Suppressor macrophage treated with lipopolysaccharide for 1 hour (primary cell): ENCODE data around the gene WBP2NL.
"Not testable (repeated sequence)": the region's sequence is repeated elsewhere in the genome, so short reads cannot be mapped to it uniquely, and the experiment has no call there.

ENCODE experiments used
- DNase-seq, 3 donors: peaks; one replicate each; pipeline ENCODE4 v3.0.0-alpha.2; 2020 to 2022

The WBP2NL gene

DNA sequence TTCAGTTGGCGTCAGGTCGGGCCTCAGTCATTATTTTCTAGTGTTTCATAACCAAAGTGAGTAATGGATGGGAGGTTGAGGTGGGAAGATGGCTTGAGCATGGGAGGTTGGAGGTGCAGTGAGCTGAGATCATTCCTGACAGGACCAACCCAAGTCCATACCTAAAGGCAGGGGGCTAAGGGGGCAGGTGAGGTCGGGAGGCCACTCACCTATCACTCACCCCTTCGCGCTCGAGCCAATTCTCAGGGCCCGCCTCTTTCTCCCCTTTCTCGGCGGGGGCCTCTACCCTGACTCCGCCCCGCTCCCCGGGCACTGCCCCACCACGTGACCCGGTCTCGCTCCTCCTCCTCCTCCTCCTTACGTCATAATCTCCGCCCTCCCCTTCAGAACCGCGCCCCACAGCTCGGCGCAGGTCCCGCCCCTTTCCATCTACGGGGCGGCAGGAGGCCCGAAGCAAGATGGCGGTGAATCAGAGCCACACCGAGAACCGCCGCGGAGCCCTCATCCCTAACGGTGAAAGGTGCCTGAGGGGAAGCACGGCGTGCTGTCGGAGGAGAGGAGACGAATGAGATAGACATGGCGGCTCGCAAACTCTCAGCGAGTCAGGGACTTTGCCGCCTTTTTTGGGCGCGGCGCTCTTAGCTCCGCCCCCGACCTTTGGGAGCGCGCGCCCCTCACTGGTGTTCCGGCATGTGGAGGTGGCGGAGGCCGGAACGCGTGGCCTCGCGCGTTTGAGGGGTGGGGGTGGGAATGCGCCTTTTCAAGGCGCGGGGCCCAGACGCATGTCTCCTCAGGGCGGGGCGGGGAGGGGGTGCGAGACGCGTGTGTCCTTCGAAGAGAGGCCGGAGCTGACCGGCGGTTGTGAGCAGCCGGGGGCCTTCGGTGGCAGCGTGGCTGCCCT is at the start of gene WBP2NL:
Gene WBP2NL, plus strand, starts transcription at position 428 of the 901 bp plus-strand sequence. Its CDS starts 31 bp downstream, at position 459.
- DNase-seq: peak; percentile 90 to 97 (median 93)

DNA sequence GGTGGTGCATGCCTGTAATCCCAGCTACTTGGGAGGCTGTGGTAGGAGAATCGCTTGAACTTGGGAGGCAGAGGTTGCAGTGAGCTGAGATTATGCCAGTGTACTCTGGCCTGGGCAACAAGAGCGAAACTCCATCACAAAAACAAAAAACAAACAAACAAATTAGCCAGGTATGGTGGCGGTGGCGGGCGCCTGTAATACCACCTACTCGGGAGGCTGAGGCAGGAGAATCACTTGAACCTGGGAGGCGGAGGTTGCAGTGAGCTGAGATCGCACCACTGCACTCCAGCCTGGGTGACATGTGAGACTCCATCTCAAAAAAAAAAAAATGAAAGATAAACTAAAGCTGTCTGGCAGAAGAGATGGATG is 49.7 kb upstream of the WBP2NL start:
- not testable (repeated sequence) for DNase-seq

DNA sequence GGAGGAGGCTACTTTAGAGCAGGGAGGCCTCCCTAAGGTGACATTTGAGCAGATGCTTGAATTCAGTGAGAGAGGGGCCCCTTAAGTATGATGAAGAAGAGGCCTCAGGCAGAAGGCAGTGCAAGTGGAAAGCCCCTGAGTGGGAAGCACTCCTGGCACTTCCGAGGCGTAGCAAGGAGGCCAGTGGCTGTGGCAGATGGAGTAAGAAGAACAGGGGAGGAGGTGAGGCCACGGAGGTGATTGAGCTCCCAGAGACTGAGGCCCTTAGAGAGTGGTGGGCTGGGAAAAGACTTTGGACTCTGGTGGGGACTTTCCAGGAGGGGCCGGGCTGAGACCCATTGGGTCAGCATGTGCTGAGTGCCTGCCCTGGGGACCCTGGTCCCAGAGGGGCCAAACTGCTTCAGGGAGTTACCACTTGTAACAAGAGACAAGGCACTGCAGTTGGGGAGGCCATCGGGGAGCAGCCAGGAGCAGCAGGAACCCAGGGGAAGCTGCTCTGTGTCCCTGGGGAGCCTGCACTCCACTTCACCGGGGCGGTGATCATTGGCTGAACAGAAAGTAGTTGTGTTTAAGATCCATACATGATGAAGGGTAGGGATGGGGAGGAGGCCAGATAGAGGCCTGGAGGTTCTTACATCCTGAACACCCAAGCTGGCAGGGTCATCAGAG is 49.2 kb upstream of the WBP2NL start:
- no peak for DNase-seq

GRCh38 chr22:41951898-41952474 is 46.6 kb upstream of the WBP2NL start, which contains the start of gene SMIM45:
Gene SMIM45 (plus strand): TSS chr22:41952150.
- DNase-seq: no peak

GRCh38 chr22:41952713-41953112 is 45.9 kb upstream of the WBP2NL start:
- no peak for DNase-seq

GRCh38 chr22:41957941-41958556 is 40.5 kb upstream of the WBP2NL start:
- DNase-seq: no peak

DNA sequence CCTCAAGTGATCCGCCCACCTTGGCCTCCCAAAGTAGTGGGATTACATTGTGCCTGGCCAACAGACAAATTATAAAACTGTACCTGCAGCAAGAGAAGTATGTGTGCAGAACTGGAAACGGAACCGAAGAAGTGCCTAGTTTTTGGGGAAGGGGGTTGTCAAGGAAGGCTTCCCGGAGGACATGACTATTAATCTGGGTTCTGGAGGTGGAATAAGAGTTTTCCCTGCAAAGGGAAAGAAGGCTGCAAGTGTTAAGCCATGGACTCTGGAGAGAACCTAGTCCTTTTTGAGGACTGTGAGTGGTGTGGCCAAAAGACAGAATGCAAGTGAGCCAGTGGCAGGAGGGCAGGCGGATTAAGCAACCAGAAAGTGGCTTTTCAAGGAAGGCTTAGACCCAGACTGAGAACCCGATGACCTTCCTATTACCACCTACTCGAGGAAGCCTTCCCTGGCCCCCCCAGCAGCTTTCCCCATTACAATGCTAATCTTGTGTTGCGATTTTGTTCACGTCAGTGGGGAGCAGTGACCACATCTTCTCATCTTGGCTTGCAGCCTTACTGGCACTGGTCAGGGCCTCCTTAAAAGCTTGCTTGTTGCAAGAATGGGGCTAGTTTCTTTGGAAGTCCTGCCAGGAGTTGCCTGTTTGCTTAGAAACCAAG is 35.0 kb upstream of the WBP2NL start:
- DNase-seq: no peak

GRCh38 chr22:41964112-41964491 is 34.5 kb upstream of the WBP2NL start:
- no peak for DNase-seq

DNA sequence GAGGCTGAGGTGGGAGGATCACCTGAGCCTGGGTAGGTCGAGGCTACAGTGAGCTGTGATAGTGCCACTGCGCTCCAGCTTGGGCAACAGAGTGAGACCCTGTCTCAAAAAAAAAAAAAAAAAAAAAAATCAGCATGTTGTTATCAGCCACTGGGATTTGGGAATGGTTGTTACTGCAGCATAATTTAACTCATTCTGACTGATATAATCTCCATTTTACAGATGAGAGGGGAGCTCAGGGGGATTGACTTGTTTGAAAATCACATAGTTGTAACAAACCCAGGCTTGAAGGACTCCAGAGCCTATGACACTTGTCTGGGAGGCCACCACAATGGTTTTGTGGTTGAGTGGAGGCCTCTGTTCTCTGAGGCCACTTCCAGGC is 32.4 kb upstream of the WBP2NL start:
- DNase-seq: no peak

DNA sequence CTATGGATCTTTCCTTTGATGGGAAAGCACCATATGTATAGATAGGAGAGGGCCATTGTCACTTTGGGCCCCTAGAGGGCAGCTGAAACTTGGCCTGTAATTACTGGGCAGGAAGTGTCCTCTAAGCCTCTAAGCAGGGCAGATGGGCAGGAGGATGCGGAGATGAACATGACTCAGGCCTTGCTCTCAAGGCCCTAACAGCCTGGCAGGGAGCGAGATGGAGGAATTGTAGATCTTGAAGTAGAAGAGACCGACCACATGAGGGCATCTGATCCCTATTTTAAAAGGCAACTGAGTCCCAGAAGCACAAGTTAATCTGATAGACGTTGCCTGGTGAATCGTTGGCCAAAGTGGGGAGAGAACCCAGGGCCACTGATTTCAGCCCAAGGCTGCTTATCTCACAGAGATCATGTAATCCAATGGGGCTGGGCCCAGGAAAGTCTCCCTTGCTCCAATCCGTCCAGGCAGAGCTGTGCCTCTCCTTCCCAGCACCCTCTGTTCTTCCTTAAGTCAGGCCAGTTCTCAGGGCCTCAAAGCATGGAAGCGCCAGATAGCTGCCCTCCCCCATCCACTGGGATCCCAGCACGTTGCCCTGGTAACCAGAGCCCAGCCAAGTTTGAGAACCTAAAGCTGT is 31.9 kb upstream of the WBP2NL start:
- peak; percentile 89 to 93 (median 90) for DNase-seq

DNA sequence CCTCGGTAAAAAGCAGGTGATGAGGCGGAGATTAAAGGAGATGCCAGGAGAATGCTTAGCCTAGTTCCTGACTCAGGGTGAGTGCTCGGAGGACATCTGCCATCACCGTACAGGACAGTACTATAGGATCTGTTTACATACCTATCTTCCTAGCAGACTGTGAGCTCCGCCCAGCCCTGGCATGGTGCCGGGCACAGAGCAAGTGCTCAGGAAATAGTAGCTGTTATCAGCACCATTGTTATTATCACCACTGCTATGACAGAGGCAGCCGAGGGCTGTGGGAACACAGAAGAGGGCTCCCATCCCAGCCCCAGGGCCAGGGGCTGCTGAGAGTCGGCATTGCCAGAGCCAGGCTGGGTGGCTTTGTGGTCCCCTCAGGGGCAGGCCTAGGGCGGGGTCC is 30.0 kb upstream of the WBP2NL start:
- DNase-seq: no peak

DNA sequence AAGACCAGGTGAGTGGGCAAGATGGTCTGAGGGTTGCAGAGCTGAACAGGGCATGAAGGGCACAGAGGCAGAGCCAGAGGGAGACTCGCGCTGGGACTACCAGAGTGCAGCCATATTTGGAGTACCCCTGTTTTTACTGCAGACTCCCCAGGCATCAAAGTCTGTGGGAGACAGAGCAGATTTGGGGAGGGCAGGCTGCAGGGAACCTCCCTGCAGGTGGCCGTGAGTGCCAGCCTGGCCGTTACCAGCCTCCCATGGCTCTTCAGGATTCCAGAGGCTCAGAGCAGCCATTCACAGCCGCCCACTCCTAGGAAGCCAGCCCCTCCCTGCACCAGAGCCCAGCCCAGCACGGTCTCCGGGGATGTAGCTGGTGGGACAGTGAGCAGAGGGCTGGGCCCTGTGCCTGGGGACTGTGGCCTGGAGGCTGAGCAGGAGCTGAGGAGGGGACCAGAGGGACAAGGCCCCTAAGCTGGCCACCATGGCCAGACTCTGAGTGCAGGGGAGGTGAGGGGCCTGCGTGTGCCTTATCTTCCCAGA is 29.4 kb upstream of the WBP2NL start, which contains the start of gene SEPTIN3:
Gene SEPTIN3, plus strand, starts transcription at position 334 of the 537 bp plus-strand sequence. CDS start 2,050 bp downstream, outside the sequence.
- DNase-seq: no peak

DNA sequence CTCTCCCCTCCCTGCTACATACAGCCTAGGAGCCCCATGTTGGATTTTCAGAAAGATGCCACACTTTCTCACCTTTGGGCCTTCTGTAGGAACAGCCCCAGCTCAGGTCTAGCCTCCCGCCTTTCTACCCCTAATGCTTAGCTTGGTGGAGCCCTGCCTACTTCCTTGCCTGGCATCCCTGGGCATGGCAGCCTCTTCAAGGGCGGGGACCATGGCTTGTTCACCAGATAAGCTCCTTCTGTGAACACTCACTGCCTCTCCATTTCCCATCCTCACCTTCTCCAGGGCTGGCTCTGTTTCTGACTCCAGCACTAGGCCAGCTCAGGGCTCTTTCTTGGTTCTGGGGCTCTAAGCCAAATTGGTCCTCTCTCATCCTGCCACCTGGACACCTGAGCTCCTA is 28.0 kb upstream of the WBP2NL start:
- DNase-seq: no peak

- no peak for DNase-seq
Observed at GRCh38 chr22:41971431-41971830, 27.2 kb upstream of the WBP2NL start.

DNA sequence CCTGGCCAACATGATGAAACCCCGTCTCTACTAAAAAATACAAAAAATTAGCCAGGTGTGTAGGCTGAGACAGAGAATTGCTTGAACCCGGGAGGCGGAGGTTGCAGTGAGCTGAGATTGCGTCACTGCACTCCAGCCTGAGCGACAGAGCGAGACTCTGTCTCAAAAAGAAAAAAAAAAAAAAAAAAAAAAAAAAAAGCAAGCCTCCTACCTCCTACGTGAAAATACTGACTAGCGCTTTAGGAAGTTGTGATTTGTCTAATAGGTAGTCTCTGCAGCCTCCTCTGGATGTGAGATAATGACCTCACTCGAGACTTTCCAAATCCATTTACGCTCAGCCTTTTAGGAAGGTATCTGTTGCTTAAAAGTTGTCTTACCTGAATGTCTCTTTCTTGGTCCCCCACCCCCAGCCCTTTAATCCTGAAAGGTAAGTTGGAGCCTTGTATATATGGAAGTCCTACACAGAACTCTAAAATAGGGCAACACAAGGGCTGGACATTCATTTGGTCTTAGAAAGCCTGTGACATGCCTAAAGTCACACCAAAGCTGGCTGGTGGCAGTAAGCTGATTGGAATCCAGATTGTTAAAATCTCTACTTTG is 23.8 kb upstream of the WBP2NL start:
- no peak for DNase-seq

GRCh38 chr22:41975299-41976069 is 23.1 kb upstream of the WBP2NL start:
- DNase-seq: no peak

DNA sequence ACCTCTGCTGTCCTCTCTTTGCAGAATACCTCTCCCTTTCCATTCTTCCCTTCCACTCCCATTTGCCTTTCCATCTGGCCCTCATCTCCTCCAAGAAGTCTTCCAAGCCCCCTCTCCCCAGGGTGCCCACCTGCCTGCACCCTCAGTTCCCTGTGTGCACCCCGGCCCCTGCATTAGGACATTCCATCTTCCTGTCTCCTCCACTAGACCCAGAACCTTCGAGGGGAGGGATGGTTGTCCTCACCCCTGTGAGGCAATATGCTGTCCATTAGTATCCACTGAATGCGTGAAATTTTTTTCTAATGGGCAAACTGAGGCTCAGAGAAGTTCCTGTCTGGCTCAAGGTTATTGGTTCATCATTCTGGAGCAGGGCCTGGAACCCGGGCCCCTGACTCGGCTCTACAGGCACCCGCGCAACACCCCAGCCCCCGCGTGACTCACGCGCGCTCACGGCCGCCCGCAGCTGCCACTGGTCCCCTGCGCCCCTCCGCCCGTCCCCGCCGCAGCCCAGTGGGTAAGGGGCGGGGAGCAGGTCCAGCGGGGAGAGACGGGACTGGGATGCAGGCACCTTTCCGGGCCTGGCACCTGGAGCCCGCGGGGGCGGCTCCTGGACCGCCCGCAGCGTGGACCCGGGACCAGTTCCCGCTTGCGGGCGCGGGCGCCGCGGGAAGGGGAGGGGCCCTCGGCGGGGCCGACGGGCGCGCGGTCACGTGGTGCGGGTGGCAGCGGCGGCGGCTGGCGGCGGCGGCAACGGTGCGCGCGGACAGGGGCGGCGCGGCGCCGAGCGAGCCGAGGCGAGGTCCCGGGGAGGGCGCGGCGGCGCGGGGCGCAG is 22.3 kb upstream of the WBP2NL start:
- DNase-seq: peak in 2 of 3 donors; percentile 55 to 71

DNA sequence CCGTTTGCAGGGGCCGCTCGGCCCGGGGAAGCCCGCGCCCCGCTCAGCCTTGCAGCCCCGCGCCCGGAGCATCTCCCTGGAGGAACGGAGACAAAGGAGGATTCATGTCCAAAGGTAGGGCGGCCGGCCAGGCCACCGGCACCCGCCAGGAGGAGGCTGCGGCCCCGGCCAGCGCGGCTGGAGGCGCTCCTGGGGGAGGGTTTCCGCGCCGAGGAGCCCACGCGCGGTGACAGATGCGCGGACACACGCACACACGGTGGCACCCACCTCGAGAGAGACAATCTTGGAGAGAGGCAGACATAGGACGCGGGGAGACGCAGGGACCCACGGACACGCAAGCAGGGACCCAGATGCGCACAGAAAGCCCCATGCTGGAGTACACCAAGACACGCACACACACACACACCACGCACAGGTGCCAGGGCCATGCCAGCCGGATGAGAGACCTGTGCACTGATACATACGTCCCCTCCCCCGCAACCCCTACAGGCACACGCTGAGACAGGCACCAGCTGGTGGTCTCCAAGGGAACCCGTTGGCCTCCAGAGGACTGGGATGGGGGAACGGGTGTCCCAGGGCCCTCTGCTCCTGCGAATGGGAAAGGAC is 21.5 kb upstream of the WBP2NL start:
- DNase-seq: peak in 1 of 3 donors; percentile 27

- no peak for DNase-seq
Observed at GRCh38 chr22:41978732-41979131, 19.9 kb upstream of the WBP2NL start.
